Right cardiac atrium (tissue), 5 donors: ENCODE measurements around the gene KATNB1. TPM values are rescaled to one million over a fixed set of nuclear protein-coding genes. Genes with fewer than 3 reads are reported as not detected.

ENCODE experiments used
- ATAC-seq, 2 donors: fragments of 200-7000 bp; cut with Tn5 transposase; one replicate each; pipeline versions ENCODE4 v1.8.0 to v1.9.1; 2020; ENCODE audit warnings: moderate library complexity in 2 of 2, mild to moderate bottlenecking in 1 of 2
- DNase-seq, 3 donors: peaks; one replicate each; pipeline ENCODE4 v3.0.0-alpha.2; 2020
- H3K27ac ChIP-seq: one replicate; pipeline ENCODE4 v1.5.1; 2013; ENCODE audit warnings: mild to moderate bottlenecking, low read length, control low read depth, moderate library complexity
- H3K27me3 ChIP-seq: one replicate; pipeline ENCODE4 v1.6.1; 2013; ENCODE audit not compliant: control insufficient read depth, insufficient read depth
- H3K4me1 ChIP-seq: one replicate; pipeline ENCODE4 v1.6.1; 2013; ENCODE audit warnings: low read length; ENCODE audit not compliant: control insufficient read depth, insufficient read depth
- H3K4me3 ChIP-seq: one replicate; pipeline ENCODE4 v1.5.1; 2013; ENCODE audit warnings: low read length, control low read depth
- H3K9me3 ChIP-seq: one replicate; pipeline ENCODE4 v1.6.1; 2013; ENCODE audit warnings: low read length; ENCODE audit not compliant: control insufficient read depth
- WGBS: extraction: QIAGEN DNeasy Blood & Tissue Kit; methylation state at CpG from one replicate; pipeline ENCODE4 v1.1.7; 2013; 5-methylcytosine and 5-hydroxymethylcytosine counted together
- intact Hi-C, 4 donors: fragments of 100-400 bp; cut with DNase I; formaldehyde crosslinking; loops; one replicate each; pipeline versions ENCODE4 v1.11.0 to v1.14.0; 2022 to 2023
- polyA plus RNA-seq: library from polyadenylated mRNA; stranded (reverse); fragments of 200-250 nt; gene quantifications from one replicate; pipeline ENCODE4 v1.2.3, GENCODE V29; 2013
- total RNA-seq, 4 donors: library from RNA; stranded (reverse); fragmentation: NEBNext Ultra II Directional; extraction: Animal tissue kit (Norgen Biotek cat#: 25700); gene quantifications; one replicate each; pipeline ENCODE4 v1.2.1, GENCODE V29; 2021
- donor health status: healthy with polysubstance abuse.
- donor health status: DM: no; HTN: yes; CAD: no.
- donor health status: DM: no; HTN: no; CAD: no.
- donor health status: DM: no; HTN: yes; CAD: no; lungs with severe emphysema.
- donor health status: DM: yes; HTN: yes; CAD: no.

Gene KATNB1
- total and polyA plus RNA-seq, 5 donors = 8.4 to 16.3 (median 12.0) TPM

GRCh38 chr16:57797526-57798266 lies 62.1 kb downstream of the KATNB1 start:
- intact Hi-C loops = loop anchor here in 3 of 4 donors (5.0 to 10.0 kb wide), 2 partner anchors 65 to 67 kb away; no protein-coding TSS in a partner anchor
- ATAC-seq = peak; percentile 17 to 51
- DNase-seq = peak in 2 of 3 donors; percentile 66 to 72
- Histone ChIP-seq H3K27me3 (no peaks in the 10 kb centered on the region), H3K4me3 (no peak overlapping the region), H3K27ac (no peak overlapping the region), H3K4me1 (peaks cover 19% of the 10 kb centered on the region), H3K9me3 (no peaks in the 10 kb centered on the region)
- WGBS = 69% methylated on average over 42 of the region's 42 CpGs

DNA sequence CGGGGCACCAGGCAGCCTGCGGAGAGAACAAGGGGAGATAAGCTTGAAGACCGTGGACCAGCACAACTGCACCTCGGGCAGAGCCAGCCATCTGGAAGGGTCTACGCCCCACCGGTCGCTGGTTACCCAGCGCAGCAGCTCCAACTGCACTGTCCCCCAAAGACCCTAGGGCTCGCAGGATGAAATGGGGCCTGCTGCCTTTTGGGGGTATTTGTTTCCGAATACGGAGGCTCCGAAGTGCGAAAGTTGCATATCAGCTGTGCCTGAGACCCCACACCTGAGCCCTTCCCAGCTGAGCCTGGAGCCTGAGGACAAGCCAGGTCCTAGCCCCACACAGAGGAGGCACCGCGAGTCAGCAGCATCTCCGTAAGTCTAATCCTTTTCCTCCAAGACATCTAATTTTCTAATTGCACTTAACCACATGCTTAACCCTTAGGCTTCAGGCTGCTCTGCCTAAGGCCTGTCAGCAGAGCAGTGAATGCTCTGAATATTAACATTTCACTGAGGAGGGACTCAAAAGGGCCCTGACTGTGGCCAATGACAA lies 62.8 kb downstream of the KATNB1 start:
- intact Hi-C loops = loop anchor here in 3 of 4 donors (5.0 to 10.0 kb wide), 2 partner anchors 64 to 66 kb away; no protein-coding TSS in a partner anchor
- no peak overlapping the region for H3K27ac ChIP-seq
- WGBS = 82% methylated on average over 16 of the region's 16 CpGs
- no peaks in the 10 kb centered on the region for H3K27me3 ChIP-seq
- peaks cover 19% of the 10 kb centered on the region for H3K4me1 ChIP-seq
- DNase-seq (no peak), ATAC-seq (no peak)
- H3K9me3 ChIP-seq = no peaks in the 10 kb centered on the region
- H3K4me3 ChIP-seq = no peak overlapping the region

DNA sequence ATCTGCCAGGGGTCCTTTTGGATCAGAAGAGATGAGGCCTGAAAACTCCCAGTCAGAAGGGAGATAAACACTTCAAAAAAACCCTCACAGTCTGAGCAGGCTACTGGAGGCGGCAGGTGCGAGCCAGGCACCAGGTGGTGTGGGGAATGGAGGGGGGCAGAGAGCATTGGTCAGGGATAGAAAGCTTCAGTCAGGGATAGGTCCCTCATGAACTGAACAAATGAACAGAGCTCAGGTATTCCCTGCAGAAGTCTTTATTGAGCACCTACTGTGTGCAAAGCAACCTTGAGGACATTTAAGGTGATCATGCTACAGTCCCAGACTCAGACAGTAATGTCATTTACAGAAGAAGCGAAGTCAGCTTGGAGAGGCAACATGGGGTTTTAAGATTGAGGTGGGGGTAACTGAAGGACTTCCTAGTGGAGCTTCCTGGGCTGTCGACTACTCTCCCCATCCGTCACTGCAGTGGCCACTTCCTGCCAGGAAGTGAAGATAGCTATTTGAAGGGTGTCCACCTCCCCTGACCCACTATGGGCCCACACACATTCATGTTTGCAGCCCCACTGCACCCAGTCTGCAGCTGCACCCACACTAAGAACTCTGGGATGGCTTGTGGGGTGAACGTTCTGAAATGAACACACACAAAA lies 63.5 kb downstream of the KATNB1 start:
- H3K4me1 ChIP-seq = peaks cover 19% of the 10 kb centered on the region
- intact Hi-C loops = loop anchor here in 3 of 4 donors (5.0 to 10.0 kb wide), 2 partner anchors 63 to 66 kb away; no protein-coding TSS in a partner anchor
- no peaks in the 10 kb centered on the region for H3K27me3 ChIP-seq
- H3K27ac ChIP-seq = no peak overlapping the region
- H3K9me3 ChIP-seq = no peaks in the 10 kb centered on the region
- DNase-seq (no peak), ATAC-seq (no peak)
- no peak overlapping the region for H3K4me3 ChIP-seq
- WGBS = 66% methylated on average over 6 of the region's 6 CpGs

DNA sequence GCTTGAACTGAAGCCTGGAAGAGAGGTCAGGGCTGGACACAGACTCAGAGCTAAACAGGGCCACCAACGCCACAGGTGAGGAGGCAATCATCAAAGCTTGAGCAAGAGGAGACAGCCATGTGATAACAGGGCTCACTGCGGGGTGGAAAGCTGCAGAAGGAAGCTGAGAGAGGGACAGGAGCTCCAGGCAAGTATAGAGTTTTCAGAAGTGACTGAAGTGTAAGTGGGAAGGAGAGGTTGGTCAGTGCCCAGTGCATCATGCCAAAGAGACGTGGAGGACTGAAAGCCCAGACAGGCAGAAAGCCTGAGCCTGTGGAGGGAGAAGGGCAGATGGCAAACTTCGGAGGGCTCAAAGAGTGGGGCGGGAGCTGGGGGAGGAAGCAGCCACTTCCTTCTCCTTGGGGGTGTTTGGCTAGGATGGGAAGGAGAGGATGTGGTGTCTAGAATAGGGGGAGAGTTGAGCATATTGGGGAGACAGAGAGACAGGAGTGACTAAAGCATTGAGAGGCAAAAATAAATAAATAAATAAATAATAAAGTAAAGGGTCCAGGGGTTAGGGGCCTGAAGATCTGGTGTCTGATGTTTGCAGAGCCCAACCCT lies 64.1 kb downstream of the KATNB1 start:
- Histone ChIP-seq H3K27me3 (no peaks in the 10 kb centered on the region), H3K9me3 (no peaks in the 10 kb centered on the region), H3K4me3 (no peak overlapping the region), H3K4me1 (peaks cover 19% of the 10 kb centered on the region), H3K27ac (peak overlapping the region; percentile 73)
- ATAC-seq (no peak), DNase-seq (no peak)
- WGBS = 42% methylated on average over 5 of the region's 5 CpGs
- intact Hi-C loops = loop anchor here in 3 of 4 donors (5.0 to 10.0 kb wide), 2 partner anchors 63 to 65 kb away; no protein-coding TSS in a partner anchor

DNA sequence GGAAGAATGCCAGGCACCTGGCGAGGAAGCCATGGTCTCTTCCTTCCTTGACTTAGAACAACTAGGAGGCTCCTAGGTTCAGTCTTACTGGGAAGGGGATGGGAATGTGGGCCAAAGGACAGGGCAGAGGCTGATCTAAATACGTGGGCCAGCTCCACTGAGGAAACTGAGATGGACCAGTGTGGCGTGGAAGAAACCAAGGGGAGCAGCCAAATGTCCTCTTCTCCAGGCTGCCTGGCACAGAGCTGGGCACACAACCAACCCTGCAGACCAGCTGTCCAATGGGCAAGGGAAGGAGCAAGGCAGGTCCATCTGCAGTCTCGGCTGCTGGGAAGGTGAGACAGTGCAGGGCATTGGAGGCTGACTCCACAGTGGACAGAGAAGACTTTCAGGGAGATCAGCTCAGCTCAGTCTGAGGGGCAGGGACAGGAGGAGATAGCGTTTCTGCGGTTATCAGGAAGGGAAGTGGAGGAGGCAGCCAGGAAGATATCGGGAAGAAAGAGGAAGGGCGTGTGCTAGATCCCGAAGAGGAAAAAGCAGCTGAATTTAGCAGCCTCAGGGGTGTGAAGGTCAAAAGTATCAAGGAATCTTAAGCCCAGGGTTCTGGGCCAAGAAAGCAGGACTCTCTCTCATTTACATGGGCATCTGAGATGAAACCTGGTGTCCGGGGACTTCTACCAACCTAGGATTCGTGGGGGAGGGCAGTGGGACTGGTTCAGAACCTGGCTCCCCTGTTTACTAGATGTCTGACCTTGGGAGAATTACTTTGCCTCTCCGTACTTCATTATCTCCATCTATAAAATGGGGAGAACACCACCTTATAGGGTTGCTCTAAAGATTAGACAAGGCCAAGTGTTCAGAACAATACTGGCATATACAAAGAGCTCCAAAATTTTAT lies 64.9 kb downstream of the KATNB1 start:
- DNase-seq = peak in 1 of 3 donors; percentile 65
- H3K4me1 ChIP-seq = peaks cover 20% of the 10 kb centered on the region
- H3K9me3 ChIP-seq = no peaks in the 10 kb centered on the region
- intact Hi-C loops = no loop called here
- no peaks in the 10 kb centered on the region for H3K27me3 ChIP-seq
- H3K27ac ChIP-seq = peak overlapping the region; percentile 73
- peak overlapping the region; percentile 68 for H3K4me3 ChIP-seq
- WGBS = 36% methylated on average over 12 of the region's 12 CpGs
- peak; percentile 10 to 53 for ATAC-seq

DNA sequence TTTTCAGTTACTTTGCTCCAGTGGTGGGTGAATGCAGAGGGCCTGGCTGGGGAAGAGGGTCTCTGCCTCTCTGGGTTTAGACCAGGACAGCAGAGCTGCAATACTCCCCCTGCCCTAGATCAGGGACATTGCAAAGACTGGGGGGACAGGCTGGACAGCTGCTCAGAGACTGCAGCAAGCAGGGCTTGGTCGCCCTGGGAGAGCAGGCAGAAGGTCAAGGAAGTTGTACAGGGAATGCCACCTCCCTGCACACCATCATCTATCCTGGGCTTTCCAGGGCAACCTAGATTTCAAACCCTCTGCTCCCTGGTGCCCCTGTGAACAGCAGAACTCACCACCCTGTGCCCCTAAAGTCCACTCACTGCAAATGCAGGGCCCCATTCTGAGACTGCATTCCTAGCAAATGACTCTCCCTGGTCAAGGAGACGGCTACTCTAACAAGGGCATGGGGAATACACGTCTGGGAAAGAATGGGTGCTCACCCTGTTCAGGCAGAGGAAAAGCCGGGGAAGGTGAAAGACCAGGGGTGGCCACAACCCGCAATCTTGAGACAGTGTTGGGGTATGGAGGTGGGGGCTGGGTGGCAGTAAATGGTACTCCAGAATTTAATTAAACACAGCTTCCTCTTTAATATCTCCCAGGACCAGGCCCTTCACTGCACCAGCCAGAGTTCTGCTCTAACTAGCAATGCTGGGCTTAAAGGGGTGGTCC lies 65.7 kb downstream of the KATNB1 start:
- Histone ChIP-seq H3K27me3 (no peaks in the 10 kb centered on the region), H3K4me3 (peak overlapping the region; percentile 68), H3K27ac (peak overlapping the region; percentile 71), H3K4me1 (peaks cover 20% of the 10 kb centered on the region), H3K9me3 (no peaks in the 10 kb centered on the region)
- peak; percentile 1 to 17 for ATAC-seq
- DNase-seq = peak in 1 of 3 donors; percentile 51
- WGBS = 24% methylated on average over 5 of the region's 5 CpGs
- intact Hi-C loops = no loop called here

- no peaks in the 10 kb centered on the region for H3K9me3 ChIP-seq
- DNase-seq (peak; percentile 73 to 88 (median 79)), ATAC-seq (peak; percentile 42 to 64)
- H3K4me3 ChIP-seq = peak overlapping the region; percentile 68
- WGBS = 3% methylated on average over 45 of the region's 45 CpGs
- H3K4me1 ChIP-seq = peaks cover 20% of the 10 kb centered on the region
- H3K27ac ChIP-seq = peak overlapping the region; percentile 71
- H3K27me3 ChIP-seq = no peaks in the 10 kb centered on the region
- intact Hi-C loops = no loop called here
These were observed 66.3 kb downstream of the KATNB1 start for GRCh38 chr16:57801809-57802340.

DNA sequence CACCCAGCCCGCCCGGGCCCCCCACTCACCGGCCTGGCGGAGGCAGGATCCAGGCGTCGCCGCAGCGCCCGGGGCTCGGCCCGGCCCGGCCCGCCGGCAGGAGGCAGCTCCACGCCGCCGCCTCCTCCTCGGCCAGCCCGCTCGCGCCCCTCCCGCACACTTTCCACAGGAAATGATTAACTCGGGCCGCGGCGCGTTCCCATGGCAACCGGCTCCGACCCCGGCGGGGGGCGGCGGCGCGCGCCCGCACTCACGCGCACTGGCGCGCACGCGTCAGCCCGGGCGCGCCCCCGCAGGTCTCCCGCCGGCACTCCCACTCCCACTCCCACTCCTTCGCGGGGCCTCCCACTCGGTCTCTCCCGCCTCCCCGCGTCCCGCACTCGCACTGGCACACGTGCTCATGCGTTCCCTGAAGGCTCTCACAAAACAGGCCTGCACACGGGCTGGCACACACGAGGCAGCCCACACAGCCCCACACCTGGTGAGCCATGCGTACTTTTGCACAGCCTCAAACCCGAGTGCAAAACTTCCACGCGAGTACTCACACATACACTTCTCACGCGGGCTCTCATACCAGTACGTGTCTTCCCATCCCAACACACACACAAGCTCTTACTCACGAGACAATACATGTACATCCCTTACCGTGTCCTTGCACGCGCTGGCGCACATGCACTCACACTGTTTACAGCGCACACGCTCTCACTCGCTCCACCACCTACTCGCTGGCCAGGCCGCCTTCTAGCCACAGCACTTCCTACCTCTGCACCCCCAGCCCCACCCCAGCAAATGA lies 67.0 kb downstream of the KATNB1 start, which contains the start of gene KIFC3:
TSS of gene KIFC3 (minus strand) at position 151 of the 793 bp plus-strand sequence. CDS start 4,248 bp downstream, outside the sequence.
- Histone ChIP-seq H3K9me3 (no peaks in the 10 kb centered on the region), H3K27me3 (no peaks in the 10 kb centered on the region), H3K4me1 (peaks cover 20% of the 10 kb centered on the region), H3K4me3 (peak within 1 kb of the TSS; percentile 68), H3K27ac (peak within 1 kb of the TSS; percentile 71)
- DNase-seq (peak; percentile 91 to 97 (median 96)), ATAC-seq (peak; percentile 55 to 64)
- WGBS = 7% methylated on average over 78 of the region's 78 CpGs
- intact Hi-C loops = no loop called here
